ENCODE data around the gene STK39.

STK39 gene

DNA sequence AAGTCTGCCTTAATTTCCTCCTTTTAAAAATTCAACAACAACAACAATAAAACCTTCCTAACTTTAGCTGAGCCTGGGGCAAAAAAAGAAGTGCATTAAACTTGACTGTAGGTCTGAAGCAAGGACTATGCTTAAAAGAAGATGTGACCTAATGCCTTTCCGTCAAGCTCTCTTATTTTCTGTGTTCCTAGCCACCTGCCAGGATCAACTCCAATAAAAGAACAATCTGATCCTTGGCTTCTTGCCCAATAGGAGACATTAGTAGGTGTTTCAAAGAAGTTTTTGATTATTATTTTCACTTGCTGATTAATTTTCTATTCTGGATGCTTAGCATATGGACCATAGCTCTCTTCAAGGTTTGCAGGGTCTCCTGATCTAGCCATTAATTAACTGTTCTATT lies 237.5 kb downstream of the STK39 start:
- CTCF ChIA-PET: interaction anchor here (1.5 kb wide), 1 partner anchor 109 kb away, joined by 5 read pairs; no protein-coding TSS in a partner anchor
- WGBS (ENCODE audit: insufficient coverage): no CpG with 5 or more reads among the region's 1 CpG
- Histone ChIP-seq H3K36me3 (ENCODE audit: control insufficient read depth in 4 of 4, insufficient read depth in 4 of 4, low read length in 3 of 4) (peaks cover 7 to 28% (median 15%) of the 10 kb centered on the region in 4 experiments), H3K4me3 (ENCODE audit: control insufficient read depth in 1 of 7, extremely low read depth in 1 of 7, insufficient read depth in 4 of 7, low read depth in 2 of 7, low read length in 6 of 7) (no peak overlapping the region), H3K9me3 (ENCODE audit: control extremely low read depth in 1 of 5, control insufficient read depth in 4 of 5, insufficient read depth in 2 of 5, low read depth in 1 of 5, low read length in 4 of 5) (peaks cover 0 to 4% (median 0%) of the 10 kb centered on the region in 5 experiments), H3K27me3 (replicated peaks in 2 of 5; ENCODE audit: control insufficient read depth in 4 of 5, insufficient read depth in 5 of 5, low read length in 4 of 5) (no peaks in the 10 kb centered on the region), H3K4me1 (ENCODE audit: control extremely low read depth in 1 of 4, control insufficient read depth in 4 of 4, insufficient read depth in 4 of 4, low read length in 3 of 4) (no peaks in the 10 kb centered on the region), H3K27ac (ENCODE audit: insufficient read depth in 1 of 2, low read depth in 1 of 2, low read length in 2 of 2, poor library complexity in 1 of 2, severe bottlenecking in 2 of 2) (no peak overlapping the region)
- DNase-seq: no peak
- POLR2A ChIA-PET: no interaction called here

DNA sequence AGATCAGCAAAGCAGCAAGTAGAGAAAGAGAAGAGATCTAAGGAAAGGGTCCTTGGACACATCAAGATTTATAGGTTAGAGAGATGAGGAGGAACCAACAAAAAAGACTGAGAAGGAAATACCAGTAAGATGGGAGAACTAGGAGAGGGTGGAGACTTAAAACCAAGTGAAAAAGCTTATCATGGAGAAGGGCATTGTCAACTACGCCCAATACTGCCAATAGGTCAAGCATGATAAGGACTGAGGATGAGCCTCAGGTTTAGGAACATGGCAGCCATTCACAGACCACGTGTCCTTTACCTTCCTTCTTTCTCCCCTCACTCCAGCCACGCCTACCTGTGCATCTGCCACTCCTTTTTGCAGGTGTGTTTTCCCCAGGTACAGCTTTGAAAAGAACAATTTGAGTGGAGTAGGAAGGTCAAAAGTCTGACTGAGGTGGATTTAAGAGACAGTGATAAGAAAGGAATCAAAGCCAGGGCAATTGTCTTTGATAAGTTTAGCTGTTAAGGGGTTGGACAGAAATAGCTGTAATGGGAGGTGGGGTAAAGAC lies 238.7 kb downstream of the STK39 start:
- Histone ChIP-seq H3K4me3 (ENCODE audit: control insufficient read depth in 1 of 7, extremely low read depth in 1 of 7, insufficient read depth in 4 of 7, low read depth in 2 of 7, low read length in 6 of 7) (no peak overlapping the region), H3K27me3 (replicated peaks in 2 of 5; ENCODE audit: control insufficient read depth in 4 of 5, insufficient read depth in 5 of 5, low read length in 4 of 5) (no peaks in the 10 kb centered on the region), H3K36me3 (ENCODE audit: control insufficient read depth in 4 of 4, insufficient read depth in 4 of 4, low read length in 3 of 4) (peaks cover 7 to 28% (median 14%) of the 10 kb centered on the region in 4 experiments), H3K27ac (ENCODE audit: insufficient read depth in 1 of 2, low read depth in 1 of 2, low read length in 2 of 2, poor library complexity in 1 of 2, severe bottlenecking in 2 of 2) (no peak overlapping the region), H3K4me1 (ENCODE audit: control extremely low read depth in 1 of 4, control insufficient read depth in 4 of 4, insufficient read depth in 4 of 4, low read length in 3 of 4) (no peaks in the 10 kb centered on the region), H3K9me3 (ENCODE audit: control extremely low read depth in 1 of 5, control insufficient read depth in 4 of 5, insufficient read depth in 2 of 5, low read depth in 1 of 5, low read length in 4 of 5) (peaks cover 0 to 4% (median 0%) of the 10 kb centered on the region in 5 experiments)
- WGBS (ENCODE audit: insufficient coverage): 100% methylated on average over 1 of the region's 3 CpGs
- ChIA-PET POLR2A (no interaction called here), CTCF (no interaction called here)
- no peak for DNase-seq

DNA sequence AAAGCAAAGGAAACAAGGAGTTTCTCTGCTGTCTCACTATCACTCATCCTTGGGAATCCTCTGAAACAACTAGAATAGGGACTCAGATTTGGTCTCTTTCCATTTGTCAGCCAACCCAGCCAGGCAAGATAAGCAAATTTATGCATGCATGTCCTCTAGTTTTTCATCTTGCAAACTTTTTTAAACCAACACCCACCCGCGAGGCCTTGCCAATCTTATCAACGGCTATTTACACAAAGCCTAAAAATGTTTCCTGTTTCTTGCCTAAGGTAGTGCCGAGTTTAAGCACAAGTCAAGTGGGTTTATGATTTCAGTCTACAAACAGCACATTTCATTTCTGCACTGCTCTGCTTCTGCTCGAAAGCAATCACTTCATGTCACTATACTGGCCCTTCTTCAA lies 240.9 kb downstream of the STK39 start:
- Histone ChIP-seq H3K36me3 (ENCODE audit: control insufficient read depth in 4 of 4, insufficient read depth in 4 of 4, low read length in 3 of 4) (peaks cover 5 to 22% (median 10%) of the 10 kb centered on the region in 4 experiments), H3K4me3 (ENCODE audit: control insufficient read depth in 1 of 7, extremely low read depth in 1 of 7, insufficient read depth in 4 of 7, low read depth in 2 of 7, low read length in 6 of 7) (no peak overlapping the region), H3K27me3 (replicated peaks in 2 of 5; ENCODE audit: control insufficient read depth in 4 of 5, insufficient read depth in 5 of 5, low read length in 4 of 5) (no peaks in the 10 kb centered on the region), H3K9me3 (ENCODE audit: control extremely low read depth in 1 of 5, control insufficient read depth in 4 of 5, insufficient read depth in 2 of 5, low read depth in 1 of 5, low read length in 4 of 5) (peaks cover 0 to 4% (median 0%) of the 10 kb centered on the region in 5 experiments), H3K4me1 (ENCODE audit: control extremely low read depth in 1 of 4, control insufficient read depth in 4 of 4, insufficient read depth in 4 of 4, low read length in 3 of 4) (peaks cover 0 to 3% (median 0%) of the 10 kb centered on the region in 4 experiments), H3K27ac (ENCODE audit: insufficient read depth in 1 of 2, low read depth in 1 of 2, low read length in 2 of 2, poor library complexity in 1 of 2, severe bottlenecking in 2 of 2) (no peak overlapping the region)
- DNase-seq: no peak
- 97% methylated on average over 5 of the region's 5 CpGs for WGBS (ENCODE audit: insufficient coverage)
- POLR2A ChIA-PET: no interaction called here
- CTCF ChIA-PET: no interaction called here

DNA sequence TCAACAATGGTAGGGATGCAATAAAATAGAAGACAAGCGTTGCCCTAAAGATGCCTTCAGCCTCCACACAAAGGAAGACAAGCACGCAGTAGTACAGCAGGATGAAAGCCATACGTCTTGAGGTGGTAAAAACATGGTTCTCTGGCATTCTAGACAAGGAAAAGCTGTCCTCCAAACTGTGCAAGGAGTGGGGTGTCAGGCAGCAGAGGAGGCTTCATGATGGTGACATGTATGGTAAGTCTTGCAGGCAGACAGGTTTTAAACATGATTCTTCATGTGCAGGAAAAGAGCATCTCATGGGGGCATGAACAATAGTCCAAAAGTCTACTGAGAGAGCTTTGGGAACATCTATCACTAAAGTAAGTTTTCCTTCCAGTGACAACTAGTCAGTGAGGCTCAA lies 241.8 kb downstream of the STK39 start:
- Histone ChIP-seq H3K4me3 (ENCODE audit: control insufficient read depth in 1 of 7, extremely low read depth in 1 of 7, insufficient read depth in 4 of 7, low read depth in 2 of 7, low read length in 6 of 7) (no peak overlapping the region), H3K4me1 (ENCODE audit: control extremely low read depth in 1 of 4, control insufficient read depth in 4 of 4, insufficient read depth in 4 of 4, low read length in 3 of 4) (peaks cover 0 to 3% (median 0%) of the 10 kb centered on the region in 4 experiments), H3K9me3 (ENCODE audit: control extremely low read depth in 1 of 5, control insufficient read depth in 4 of 5, insufficient read depth in 2 of 5, low read depth in 1 of 5, low read length in 4 of 5) (peaks cover 0 to 4% (median 0%) of the 10 kb centered on the region in 5 experiments), H3K27ac (ENCODE audit: insufficient read depth in 1 of 2, low read depth in 1 of 2, low read length in 2 of 2, poor library complexity in 1 of 2, severe bottlenecking in 2 of 2) (no peak overlapping the region), H3K36me3 (ENCODE audit: control insufficient read depth in 4 of 4, insufficient read depth in 4 of 4, low read length in 3 of 4) (peaks cover 5 to 20% (median 9%) of the 10 kb centered on the region in 4 experiments), H3K27me3 (replicated peaks in 2 of 5; ENCODE audit: control insufficient read depth in 4 of 5, insufficient read depth in 5 of 5, low read length in 4 of 5) (no peaks in the 10 kb centered on the region)
- ChIA-PET CTCF (no interaction called here), POLR2A (no interaction called here)
- DNase-seq: no peak
- WGBS (ENCODE audit: insufficient coverage): 92% methylated on average over 2 of the region's 3 CpGs

DNA sequence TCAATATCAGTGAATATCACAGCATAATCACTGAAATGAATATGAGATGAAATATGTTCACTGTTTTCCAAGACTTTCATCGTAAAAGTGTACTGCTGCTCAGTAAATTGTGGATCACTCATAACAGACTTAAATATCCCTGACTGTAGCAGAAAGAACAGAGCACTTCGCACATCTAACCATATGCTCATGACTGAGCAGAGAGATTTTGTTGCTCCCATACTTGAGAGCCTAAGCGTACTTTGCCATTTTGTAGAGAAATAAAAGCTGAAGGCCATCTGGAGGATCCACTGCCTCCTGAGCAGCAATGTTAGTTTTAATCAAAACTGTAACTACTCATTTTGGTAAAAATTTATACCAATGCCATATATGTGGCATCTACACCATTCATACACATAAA lies 243.5 kb downstream of the STK39 start:
- H3K27ac ChIP-seq (ENCODE audit: insufficient read depth in 1 of 2, low read depth in 1 of 2, low read length in 2 of 2, poor library complexity in 1 of 2, severe bottlenecking in 2 of 2): no peak overlapping the region
- no peak for DNase-seq
- POLR2A ChIA-PET: no interaction called here
- peaks cover 5 to 17% (median 9%) of the 10 kb centered on the region in 4 experiments for H3K36me3 ChIP-seq (ENCODE audit: control insufficient read depth in 4 of 4, insufficient read depth in 4 of 4, low read length in 3 of 4)
- H3K4me1 ChIP-seq (ENCODE audit: control extremely low read depth in 1 of 4, control insufficient read depth in 4 of 4, insufficient read depth in 4 of 4, low read length in 3 of 4): peaks cover 0 to 3% (median 0%) of the 10 kb centered on the region in 4 experiments
- WGBS (ENCODE audit: insufficient coverage): 100% methylated on average over 2 of the region's 3 CpGs
- CTCF ChIA-PET: no interaction called here
- peaks cover 0 to 4% (median 0%) of the 10 kb centered on the region in 5 experiments for H3K9me3 ChIP-seq (ENCODE audit: control extremely low read depth in 1 of 5, control insufficient read depth in 4 of 5, insufficient read depth in 2 of 5, low read depth in 1 of 5, low read length in 4 of 5)
- H3K4me3 ChIP-seq (ENCODE audit: control insufficient read depth in 1 of 7, extremely low read depth in 1 of 7, insufficient read depth in 4 of 7, low read depth in 2 of 7, low read length in 6 of 7): no peak overlapping the region
- H3K27me3 ChIP-seq (replicated peaks in 2 of 5; ENCODE audit: control insufficient read depth in 4 of 5, insufficient read depth in 5 of 5, low read length in 4 of 5): no peaks in the 10 kb centered on the region

DNA sequence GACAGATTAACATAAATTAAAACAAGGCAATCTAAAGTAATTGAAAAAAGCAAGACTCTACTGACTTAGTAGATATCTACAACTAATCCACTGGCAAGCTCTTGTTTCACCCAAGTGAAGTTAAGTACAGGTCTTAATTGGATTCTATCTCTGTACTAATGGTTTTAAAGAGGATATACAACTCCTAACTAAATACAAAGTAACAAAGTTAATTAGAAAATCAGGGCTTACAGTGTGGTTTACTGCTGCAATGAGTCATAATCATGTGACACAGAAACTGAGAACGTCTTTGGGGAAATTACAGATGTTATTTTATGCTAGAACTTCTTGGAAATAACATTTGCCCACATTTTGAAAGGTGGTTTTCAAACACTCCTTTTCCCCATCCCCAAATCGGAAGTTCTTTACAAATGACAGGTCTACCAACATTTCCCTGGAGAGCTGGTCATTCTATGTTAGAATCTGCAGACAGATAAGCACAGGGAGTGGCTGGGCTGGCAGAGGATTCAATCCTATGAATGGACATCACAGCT lies 245.3 kb downstream of the STK39 start:
- 100% methylated on average over 1 of the region's 2 CpGs for WGBS (ENCODE audit: insufficient coverage)
- H3K27ac ChIP-seq (ENCODE audit: insufficient read depth in 1 of 2, low read depth in 1 of 2, low read length in 2 of 2, poor library complexity in 1 of 2, severe bottlenecking in 2 of 2): no peak overlapping the region
- CTCF ChIA-PET: no interaction called here
- peaks cover 0 to 4% (median 0%) of the 10 kb centered on the region in 5 experiments for H3K9me3 ChIP-seq (ENCODE audit: control extremely low read depth in 1 of 5, control insufficient read depth in 4 of 5, insufficient read depth in 2 of 5, low read depth in 1 of 5, low read length in 4 of 5)
- H3K36me3 ChIP-seq (ENCODE audit: control insufficient read depth in 4 of 4, insufficient read depth in 4 of 4, low read length in 3 of 4): peaks cover 3 to 12% (median 5%) of the 10 kb centered on the region in 4 experiments
- POLR2A ChIA-PET: no interaction called here
- peaks cover 0 to 3% (median 0%) of the 10 kb centered on the region in 4 experiments for H3K4me1 ChIP-seq (ENCODE audit: control extremely low read depth in 1 of 4, control insufficient read depth in 4 of 4, insufficient read depth in 4 of 4, low read length in 3 of 4)
- DNase-seq: peak in 2 of 3 donors; percentile 15 to 19
- H3K27me3 ChIP-seq (replicated peaks in 2 of 5; ENCODE audit: control insufficient read depth in 4 of 5, insufficient read depth in 5 of 5, low read length in 4 of 5): no peaks in the 10 kb centered on the region
- H3K4me3 ChIP-seq (ENCODE audit: control insufficient read depth in 1 of 7, extremely low read depth in 1 of 7, insufficient read depth in 4 of 7, low read depth in 2 of 7, low read length in 6 of 7): no peak overlapping the region

DNA sequence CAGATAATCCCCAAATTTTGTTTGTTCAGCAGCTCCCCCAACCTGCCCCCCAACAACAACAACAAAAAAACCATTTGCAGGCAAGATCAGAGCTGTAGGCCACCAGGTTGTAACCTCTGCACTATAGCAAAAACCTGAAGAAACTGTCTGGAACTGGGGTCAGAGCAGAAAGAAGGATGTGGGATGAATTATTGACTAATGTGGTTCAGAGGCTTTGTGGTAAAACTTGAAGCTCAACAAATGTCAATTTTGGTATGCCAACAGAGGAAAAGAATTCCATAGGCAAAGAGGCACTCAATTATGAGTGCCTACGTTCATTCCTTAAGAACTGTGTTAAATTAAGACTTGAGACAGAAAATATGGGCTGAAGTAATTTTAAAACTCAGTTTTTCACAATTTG lies 255.1 kb downstream of the STK39 start:
- Histone ChIP-seq H3K9me3 (ENCODE audit: control extremely low read depth in 1 of 5, control insufficient read depth in 4 of 5, insufficient read depth in 2 of 5, low read depth in 1 of 5, low read length in 4 of 5) (no peaks in the 10 kb centered on the region), H3K4me3 (ENCODE audit: control insufficient read depth in 1 of 7, extremely low read depth in 1 of 7, insufficient read depth in 4 of 7, low read depth in 2 of 7, low read length in 6 of 7) (no peak overlapping the region), H3K36me3 (ENCODE audit: control insufficient read depth in 4 of 4, insufficient read depth in 4 of 4, low read length in 3 of 4) (peaks cover 0 to 6% (median 1%) of the 10 kb centered on the region in 4 experiments), H3K27ac (ENCODE audit: insufficient read depth in 1 of 2, low read depth in 1 of 2, low read length in 2 of 2, poor library complexity in 1 of 2, severe bottlenecking in 2 of 2) (no peak overlapping the region), H3K27me3 (replicated peaks in 2 of 5; ENCODE audit: control insufficient read depth in 4 of 5, insufficient read depth in 5 of 5, low read length in 4 of 5) (no peaks in the 10 kb centered on the region), H3K4me1 (ENCODE audit: control extremely low read depth in 1 of 4, control insufficient read depth in 4 of 4, insufficient read depth in 4 of 4, low read length in 3 of 4) (peaks cover 0 to 4% (median 0%) of the 10 kb centered on the region in 4 experiments)
- POLR2A ChIA-PET: no interaction called here
- CTCF ChIA-PET: interaction anchor here (1.7 kb wide), 1 partner anchor 125 kb away, joined by 4 read pairs; no protein-coding TSS in a partner anchor
- no peak for DNase-seq
- no CpG with 5 or more reads among the region's 1 CpG for WGBS (ENCODE audit: insufficient coverage)

All from common myeloid progenitor, CD34-positive (primary cell).